IPS DF 6.9 (cell line): ENCODE results near the gene RALB.

ENCODE experiments used
- DNase-seq: peaks from one replicate; pipeline ENCODE4 v3.0.0-alpha.2; 2013; ENCODE audit warnings: low read depth, low spot score
- H3K27ac ChIP-seq: one replicate; pipeline ENCODE4 v1.5.1; 2013; ENCODE audit warnings: low read length, control low read depth
- H3K27me3 ChIP-seq: 2 replicates; pipeline ENCODE4 v1.6.1; 2013; ENCODE audit warnings: mild to moderate bottlenecking, low read length; ENCODE audit not compliant: control insufficient read depth, insufficient read depth
- H3K36me3 ChIP-seq: 2 replicates; pipeline ENCODE4 v1.6.1; 2013; ENCODE audit warnings: low read length; ENCODE audit not compliant: control insufficient read depth, insufficient read depth
- H3K4me1 ChIP-seq: 2 replicates; pipeline ENCODE4 v1.6.1; 2013; ENCODE audit warnings: low read length; ENCODE audit not compliant: control insufficient read depth, insufficient read depth
- H3K4me3 ChIP-seq: 2 replicates; pipeline ENCODE4 v1.5.1; 2013; ENCODE audit warnings: mild to moderate bottlenecking, low read length
- H3K9me3 ChIP-seq: 2 replicates; pipeline ENCODE4 v1.6.1; 2013; ENCODE audit warnings: low read length, inconsistent platforms; ENCODE audit not compliant: control insufficient read depth, insufficient read depth
- WGBS: extraction: QIAGEN DNeasy Blood & Tissue Kit; methylation state at CpG from one replicate; pipeline ENCODE4 v1.1.7; 2013; ENCODE audit warnings: mixed read lengths, missing lambda C conversion rate; ENCODE audit not compliant: insufficient read length, insufficient coverage; 5-methylcytosine and 5-hydroxymethylcytosine counted together

The RALB gene

DNA sequence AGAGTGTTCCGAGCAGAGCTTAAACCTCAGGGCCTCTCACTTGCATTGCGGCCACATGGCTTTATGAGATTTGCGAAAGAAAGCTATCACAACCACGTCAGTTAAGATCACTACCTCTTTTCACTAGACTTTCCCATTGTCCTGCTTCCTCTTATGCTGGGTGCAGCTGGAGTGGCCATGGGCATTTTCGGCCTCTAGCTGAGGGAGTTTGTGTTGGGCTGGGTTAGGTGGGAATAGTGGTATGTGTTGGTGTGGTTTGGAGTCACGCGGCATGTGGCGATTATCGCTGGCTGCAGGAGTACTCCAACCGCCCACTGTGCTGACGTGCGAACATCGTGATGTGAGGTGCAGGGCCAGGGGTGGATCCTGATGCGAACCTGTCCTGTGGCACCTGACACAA lies 27.1 kb downstream of the RALB start:
- H3K9me3 ChIP-seq, result no peaks in the 10 kb centered on the region
- WGBS, result no CpG with 5 or more reads among the region's 14 CpGs
- H3K36me3 ChIP-seq, result no peaks in the 10 kb centered on the region
- no peaks in the 10 kb centered on the region for H3K27me3 ChIP-seq
- H3K4me1 ChIP-seq, result peaks cover 1% of the 10 kb centered on the region; the same call in 1 of the 2 replicates
- DNase-seq, result no peak
- H3K4me3 ChIP-seq, result no peak overlapping the region
- H3K27ac ChIP-seq, result no peak overlapping the region

DNA sequence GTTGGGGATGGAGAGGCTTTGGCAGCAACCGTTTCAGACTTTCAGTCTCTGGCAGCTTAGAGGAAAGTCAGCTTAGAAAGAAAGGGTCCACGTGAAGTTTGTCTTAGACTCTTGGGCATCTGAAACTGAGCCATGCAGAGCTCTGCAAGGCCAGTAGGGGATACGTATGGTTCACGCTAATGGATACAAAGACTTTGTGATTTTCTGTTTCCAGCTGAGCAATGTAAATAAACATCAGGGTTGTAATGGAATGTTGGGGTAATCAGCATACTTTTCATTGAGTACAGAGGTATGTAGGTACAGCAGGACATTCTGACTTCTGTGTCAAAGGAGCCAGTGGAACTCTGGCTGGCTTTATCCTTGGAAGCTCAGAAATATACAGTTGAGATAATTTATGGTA lies 31.0 kb downstream of the RALB start:
- no peaks in the 10 kb centered on the region for H3K36me3 ChIP-seq
- no CpG with 5 or more reads among the region's 4 CpGs for WGBS

GRCh38 chr2:120285056-120285455 lies 32.4 kb downstream of the RALB start:
- no peak for DNase-seq
- no peaks in the 10 kb centered on the region for H3K36me3 ChIP-seq
- peaks cover 4% of the 10 kb centered on the region for H3K4me1 ChIP-seq
- no CpG with 5 or more reads among the region's 6 CpGs for WGBS
- H3K4me3 ChIP-seq, result no peak overlapping the region
- no peaks in the 10 kb centered on the region for H3K9me3 ChIP-seq
- no peak overlapping the region for H3K27ac ChIP-seq
- no peaks in the 10 kb centered on the region for H3K27me3 ChIP-seq

More for the DNA sequence above, 31.0 kb downstream of the RALB start:
- Histone ChIP-seq H3K27ac (no peak overlapping the region), H3K9me3 (no peaks in the 10 kb centered on the region), H3K4me1 (peaks cover 2% of the 10 kb centered on the region), H3K4me3 (no peak overlapping the region), H3K27me3 (no peaks in the 10 kb centered on the region)
- peak; percentile 37 for DNase-seq

DNA sequence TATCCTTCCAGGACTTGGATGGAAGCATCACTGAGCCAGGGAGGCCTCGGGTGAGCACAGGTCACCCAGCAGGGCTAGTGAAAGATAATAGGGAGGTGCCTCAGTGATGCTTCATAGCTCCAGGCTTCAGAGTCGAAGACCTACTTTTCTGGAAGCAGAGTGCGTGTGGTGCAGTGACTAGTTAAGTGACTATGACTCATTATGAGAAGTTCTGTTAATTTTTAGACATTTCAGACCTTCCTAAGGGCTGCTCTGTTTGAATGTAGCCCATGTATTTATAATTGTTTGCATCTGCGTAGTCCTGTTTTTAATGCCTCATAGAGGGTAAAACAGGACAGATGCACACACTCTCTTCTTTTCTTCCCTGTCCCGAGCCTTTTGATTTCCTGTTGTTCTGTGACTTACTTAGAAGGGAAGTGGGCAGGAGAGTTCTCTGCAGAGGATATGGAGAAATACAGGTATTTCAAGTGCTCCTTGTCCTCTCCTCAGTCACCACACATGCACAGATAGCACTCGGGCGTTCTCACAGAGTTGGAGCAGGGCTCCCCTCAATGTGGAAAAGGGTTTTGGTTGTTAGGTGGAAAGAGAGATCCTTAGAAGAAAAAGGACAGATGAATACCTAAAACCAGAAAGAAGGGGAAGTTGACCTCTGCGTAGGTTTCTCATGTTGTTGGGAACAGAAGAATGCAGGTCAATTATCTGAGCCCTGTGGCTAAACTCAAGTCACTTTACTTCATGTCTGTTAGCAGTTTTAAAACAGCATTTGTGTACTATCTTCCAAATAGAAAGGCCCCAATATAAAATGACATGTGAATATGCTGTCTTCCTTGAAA lies 34.7 kb downstream of the RALB start:
- Histone ChIP-seq H3K4me3 (no peak overlapping the region), H3K9me3 (no peaks in the 10 kb centered on the region)
- no CpG with 5 or more reads among the region's 8 CpGs for whole genome bisulfite sequencing

DNA sequence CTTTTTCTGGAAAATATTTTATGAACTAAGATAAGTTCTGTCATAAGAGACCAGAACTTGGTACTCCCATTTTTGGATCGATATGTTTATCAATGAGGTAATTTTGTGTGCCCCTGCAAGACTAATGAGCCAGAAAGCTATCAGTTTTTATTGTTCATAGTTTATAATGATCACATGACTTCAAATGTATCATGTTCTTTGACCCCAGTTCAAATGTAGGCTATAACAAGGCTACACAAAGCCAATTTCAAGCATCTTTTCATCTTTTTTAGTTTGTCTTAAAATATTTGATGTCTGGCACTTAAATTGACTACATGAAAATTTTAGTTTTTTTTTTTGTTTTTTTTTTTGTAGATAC lies 35.3 kb downstream of the RALB start:
- Histone ChIP-seq H3K27ac (no peak overlapping the region), H3K27me3 (no peaks in the 10 kb centered on the region), H3K4me3 (no peak overlapping the region), H3K9me3 (no peaks in the 10 kb centered on the region), H3K36me3 (no peaks in the 10 kb centered on the region), H3K4me1 (peaks cover 8% of the 10 kb centered on the region)
- DNase-seq, result no peak
- no CpG with 5 or more reads among the region's 1 CpG for WGBS

More for the DNA sequence above, 34.7 kb downstream of the RALB start:
- H3K36me3 ChIP-seq, result no peaks in the 10 kb centered on the region
- no peak overlapping the region for H3K27ac ChIP-seq
- DNase-seq, result no peak
- H3K27me3 ChIP-seq, result no peaks in the 10 kb centered on the region
- H3K4me1 ChIP-seq, result peaks cover 8% of the 10 kb centered on the region

DNA sequence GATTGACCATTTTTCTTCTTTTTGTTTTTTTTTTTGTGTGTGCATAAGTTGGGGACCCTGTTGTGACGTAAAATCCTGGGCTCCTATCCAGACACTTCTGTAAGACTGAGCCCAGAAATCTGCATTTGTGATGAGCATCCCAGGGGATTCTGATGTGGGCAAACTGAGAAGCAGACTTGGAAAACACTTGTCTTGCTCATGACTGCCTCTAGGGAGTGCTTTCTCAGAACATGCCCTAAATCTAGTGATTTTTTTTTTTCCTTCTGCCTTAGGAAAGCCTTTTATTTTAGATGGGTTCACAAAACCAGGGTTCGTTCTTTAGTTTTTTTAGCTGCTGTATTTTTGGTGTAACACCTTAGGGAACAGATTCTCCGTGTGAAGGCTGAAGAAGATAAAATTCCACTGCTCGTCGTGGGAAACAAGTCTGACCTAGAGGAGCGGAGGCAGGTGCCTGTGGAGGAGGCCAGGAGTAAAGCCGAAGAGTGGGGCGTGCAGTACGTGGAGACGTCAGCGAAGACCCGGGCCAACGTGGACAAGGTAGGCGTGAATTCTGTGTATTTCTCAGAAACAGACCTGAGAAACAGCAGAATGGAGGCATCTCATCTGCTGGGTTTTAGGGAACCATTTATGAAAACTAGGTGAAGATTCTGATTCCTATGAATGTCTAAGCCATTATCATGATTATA lies 36.7 kb downstream of the RALB start:
- Histone ChIP-seq H3K27me3 (no peaks in the 10 kb centered on the region), H3K36me3 (no peaks in the 10 kb centered on the region), H3K4me1 (peaks cover 8% of the 10 kb centered on the region), H3K27ac (no peak overlapping the region), H3K9me3 (no peaks in the 10 kb centered on the region), H3K4me3 (no peak overlapping the region)
- no peak for DNase-seq
- no CpG with 5 or more reads among the region's 14 CpGs for WGBS

GRCh38 chr2:120290737-120291136 lies 38.1 kb downstream of the RALB start:
- Histone ChIP-seq H3K27me3 (no peaks in the 10 kb centered on the region), H3K36me3 (no peaks in the 10 kb centered on the region), H3K9me3 (no peaks in the 10 kb centered on the region), H3K27ac (no peak overlapping the region), H3K4me3 (no peak overlapping the region), H3K4me1 (peaks cover 8% of the 10 kb centered on the region)
- DNase-seq, result peak; percentile 22
- WGBS, result no CpG with 5 or more reads among the region's 2 CpGs

GRCh38 chr2:120291401-120292311 lies 39.0 kb downstream of the RALB start:
- Histone ChIP-seq H3K27me3 (no peaks in the 10 kb centered on the region), H3K27ac (no peak overlapping the region), H3K4me1 (peaks cover 8% of the 10 kb centered on the region), H3K4me3 (no peak overlapping the region), H3K9me3 (no peaks in the 10 kb centered on the region), H3K36me3 (no peaks in the 10 kb centered on the region)
- DNase-seq, result no peak
- WGBS, result no CpG with 5 or more reads among the region's 4 CpGs

DNA sequence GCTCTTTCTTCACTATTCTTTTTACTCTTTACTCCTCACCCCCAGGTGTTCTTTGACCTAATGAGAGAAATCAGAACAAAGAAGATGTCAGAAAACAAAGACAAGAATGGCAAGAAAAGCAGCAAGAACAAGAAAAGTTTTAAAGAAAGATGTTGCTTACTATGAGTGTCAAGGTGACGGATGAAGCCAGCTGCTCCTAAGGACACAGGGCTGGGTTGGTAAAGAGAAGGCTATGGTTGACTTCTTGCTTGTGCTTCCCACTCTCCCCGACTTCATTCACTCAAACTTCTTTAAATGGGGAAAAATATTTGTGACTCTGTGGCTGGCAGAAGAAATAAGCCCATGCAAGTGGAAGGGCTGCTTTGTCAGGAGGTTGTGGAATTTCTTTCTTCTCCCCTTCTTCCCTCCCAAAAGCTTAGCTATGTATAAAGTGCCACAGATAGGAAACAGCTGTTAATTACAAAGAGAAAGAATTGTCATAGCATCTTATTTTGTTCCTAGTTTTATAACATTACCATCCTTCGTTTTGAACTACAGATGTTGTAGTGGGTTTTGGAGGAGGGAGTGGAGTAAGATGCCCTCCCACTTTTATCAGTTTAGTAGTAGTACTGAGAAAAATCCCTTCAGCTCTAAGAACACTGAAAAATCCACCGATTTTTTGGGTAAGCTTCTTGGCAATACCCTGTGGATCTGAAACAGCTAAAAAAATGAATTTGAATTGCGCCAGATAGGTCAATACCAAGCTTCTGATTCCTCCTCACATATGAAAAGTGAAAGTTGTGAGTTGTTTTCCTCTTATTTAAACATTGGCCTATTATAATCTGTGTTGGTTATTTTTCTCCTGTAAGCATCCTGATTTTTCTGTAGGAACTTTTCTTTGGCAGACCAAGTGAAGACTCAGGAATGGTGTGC lies 40.7 kb downstream of the RALB start:
- no CpG with 5 or more reads among the region's 5 CpGs for WGBS
- H3K4me1 ChIP-seq, result peaks cover 6% of the 10 kb centered on the region; the same call in 1 of the 2 replicates
- no peak overlapping the region for H3K27ac ChIP-seq
- H3K36me3 ChIP-seq, result no peaks in the 10 kb centered on the region
- no peaks in the 10 kb centered on the region for H3K9me3 ChIP-seq
- H3K27me3 ChIP-seq, result no peaks in the 10 kb centered on the region
- no peak overlapping the region for H3K4me3 ChIP-seq
- no peak for DNase-seq
